CD14-positive monocyte (primary cell): ENCODE results near the gene PROB1. TPM values are rescaled to one million over a fixed set of nuclear protein-coding genes. Genes with fewer than 3 reads are reported as not detected.

Source experiments
- DNase-seq, 3 donors: peaks; one replicate each; pipeline ENCODE4 v3.0.0-alpha.2; 2011 to 2022
- H2AFZ ChIP-seq: 2 replicates; pipeline ENCODE4 v1.6.0; 2012; ENCODE audit warnings: mild to moderate bottlenecking, low read depth, low read length, inconsistent platforms; ENCODE audit not compliant: insufficient read depth, poor library complexity, severe bottlenecking
- H3K27ac ChIP-seq, 2 donors: 1 replicate in 1 of 2; 2 replicates in 1 of 2; pipeline ENCODE4 v1.5.1; 2012 to 2013; ENCODE audit warnings: low read length in 2 of 2, control low read depth in 1 of 2, inconsistent platforms in 1 of 2, low read depth in 1 of 2, mild to moderate bottlenecking in 1 of 2
- H3K27me3 ChIP-seq, 2 donors: one replicate each; pipeline versions ENCODE4 v1.6.0 to v1.6.1; 2011 to 2013; ENCODE audit warnings: low read length in 2 of 2; ENCODE audit not compliant: control insufficient read depth in 2 of 2, insufficient read depth in 2 of 2
- H3K36me3 ChIP-seq, 2 donors: replicated peaks in 1 of 2; 1 replicate in 1 of 2; 2 replicates in 1 of 2; pipeline versions ENCODE4 v1.5.1 to v1.6.1; 2012 to 2013; ENCODE audit warnings: low read length in 2 of 2, control low read depth in 1 of 2, inconsistent platforms in 1 of 2, mild to moderate bottlenecking in 1 of 2; ENCODE audit not compliant: insufficient read depth in 2 of 2, control insufficient read depth in 1 of 2
- H3K4me1 ChIP-seq, 2 donors: 1 replicate in 1 of 2; 2 replicates in 1 of 2; pipeline versions ENCODE4 v1.5.1 to v1.6.1; 2012 to 2013; ENCODE audit warnings: low read length in 2 of 2, control low read depth in 1 of 2, inconsistent platforms in 1 of 2, mild to moderate bottlenecking in 1 of 2, moderate library complexity in 1 of 2; ENCODE audit not compliant: insufficient read depth in 2 of 2, control insufficient read depth in 1 of 2
- H3K4me2 ChIP-seq: replicated peaks from 2 replicates; pipeline ENCODE3; 2012; ENCODE audit warnings: low read length, moderate library complexity, mild to moderate bottlenecking; ENCODE audit not compliant: poor library complexity, severe bottlenecking; ENCODE audit errors: extremely low read depth
- H3K4me3 ChIP-seq, 3 experiments: fragments of 200-600 bp in 1 of 3; sonication (generic) in 1 of 3; replicated peaks in 1 of 3; 1 replicate in 2 of 3; 2 replicates in 1 of 3; pipeline ENCODE4 v1.5.1; 2011 to 2013; ENCODE audit warnings: low read length in 3 of 3, mild to moderate bottlenecking in 3 of 3, control low read depth in 2 of 3, low read depth in 2 of 3, inconsistent platforms in 1 of 3, moderate library complexity in 1 of 3
- H3K79me2 ChIP-seq: 2 replicates; pipeline ENCODE4 v1.6.0; 2012; ENCODE audit warnings: mild to moderate bottlenecking, control low read depth, inconsistent platforms, low read length, moderate library complexity; ENCODE audit not compliant: insufficient read depth
- H3K9ac ChIP-seq: 2 replicates; pipeline ENCODE4 v1.6.0; 2017; ENCODE audit warnings: low read length, mild to moderate bottlenecking; ENCODE audit not compliant: insufficient read depth, poor library complexity, severe bottlenecking
- H3K9me3 ChIP-seq, 2 donors: replicated peaks in 1 of 2; 1 replicate in 1 of 2; 2 replicates in 1 of 2; pipeline versions ENCODE4 v1.5.1 to v1.6.1; 2012 to 2013; ENCODE audit warnings: low read length in 2 of 2, control low read depth in 1 of 2; ENCODE audit not compliant: control insufficient read depth in 1 of 2, insufficient read depth in 1 of 2
- H4K20me1 ChIP-seq: 2 replicates; pipeline ENCODE4 v1.6.0; 2012; ENCODE audit warnings: mild to moderate bottlenecking, low read length, control low read depth, moderate library complexity; ENCODE audit not compliant: insufficient read depth
- H3K27ac Mint-ChIP-seq, 7 donors: one replicate each; pipeline ENCODE4 v1.8.0; 2020; ENCODE audit warnings: mild to moderate bottlenecking in 7 of 7, mixed read lengths in 7 of 7, moderate library complexity in 6 of 7, inconsistent platforms in 2 of 7
- H3K27me3 Mint-ChIP-seq, 3 donors: one replicate each; pipeline ENCODE4 v1.8.0; 2021 to 2022; ENCODE audit warnings: low read depth in 3 of 3, mild to moderate bottlenecking in 3 of 3, mixed read lengths in 3 of 3, moderate library complexity in 3 of 3, inconsistent platforms in 1 of 3
- H3K36me3 Mint-ChIP-seq, 2 donors: one replicate each; pipeline ENCODE4 v1.8.0; 2020; ENCODE audit warnings: mixed read lengths in 2 of 2, inconsistent platforms in 1 of 2, mild to moderate bottlenecking in 1 of 2
- H3K4me1 Mint-ChIP-seq: one replicate; pipeline ENCODE4 v1.8.0; 2020; ENCODE audit warnings: mild to moderate bottlenecking, mixed read lengths
- H3K4me3 Mint-ChIP-seq, 2 donors: one replicate each; pipeline ENCODE4 v1.8.0; 2020; ENCODE audit warnings: mild to moderate bottlenecking in 2 of 2, mixed read lengths in 2 of 2, moderate library complexity in 1 of 2
- H3K9me3 Mint-ChIP-seq, 7 donors: one replicate each; pipeline ENCODE4 v1.8.0; 2020 to 2022; ENCODE audit warnings: mixed read lengths in 7 of 7, mild to moderate bottlenecking in 6 of 7, moderate library complexity in 6 of 7, inconsistent platforms in 2 of 7
- WGBS: methylation state at CpG from one replicate; pipeline ENCODE4 v1.1.5; 2013; ENCODE audit warnings: missing lambda C conversion rate; ENCODE audit not compliant: insufficient coverage; 5-methylcytosine and 5-hydroxymethylcytosine counted together
- intact Hi-C, 2 donors: fragments of 100-400 bp; cut with micrococcal nuclease; formaldehyde crosslinking; loops; one replicate each; pipeline versions ENCODE4 v1.15.0 to v1.15.1; 2023
- polyA plus RNA-seq, 3 donors: library from polyadenylated mRNA; depleted of rRNA in 1 of 3; unstranded in 2 of 3; stranded (reverse) in 1 of 3; fragments of 300-500 nt in 2 of 3; fragments of >200 nt in 1 of 3; fragmentation: Illumina TruSeq in 2 of 3; gene quantifications; 1 replicate in 2 of 3; 2 replicates in 1 of 3; pipeline ENCODE4 v1.2.3, GENCODE V29; 2012 to 2021
- TF ChIP-seq, protein P1 (sequence below): fragments of 200-600 bp; IDR thresholded peaks from one replicate; pipeline ENCODE4 v1.8.0; 2022; ENCODE audit warnings: antibody characterized with exemption, mild to moderate bottlenecking

The PROB1 gene
- polyA plus RNA-seq, 3 donors = 0.05 to 0.11 TPM; not detected in 1

DNA sequence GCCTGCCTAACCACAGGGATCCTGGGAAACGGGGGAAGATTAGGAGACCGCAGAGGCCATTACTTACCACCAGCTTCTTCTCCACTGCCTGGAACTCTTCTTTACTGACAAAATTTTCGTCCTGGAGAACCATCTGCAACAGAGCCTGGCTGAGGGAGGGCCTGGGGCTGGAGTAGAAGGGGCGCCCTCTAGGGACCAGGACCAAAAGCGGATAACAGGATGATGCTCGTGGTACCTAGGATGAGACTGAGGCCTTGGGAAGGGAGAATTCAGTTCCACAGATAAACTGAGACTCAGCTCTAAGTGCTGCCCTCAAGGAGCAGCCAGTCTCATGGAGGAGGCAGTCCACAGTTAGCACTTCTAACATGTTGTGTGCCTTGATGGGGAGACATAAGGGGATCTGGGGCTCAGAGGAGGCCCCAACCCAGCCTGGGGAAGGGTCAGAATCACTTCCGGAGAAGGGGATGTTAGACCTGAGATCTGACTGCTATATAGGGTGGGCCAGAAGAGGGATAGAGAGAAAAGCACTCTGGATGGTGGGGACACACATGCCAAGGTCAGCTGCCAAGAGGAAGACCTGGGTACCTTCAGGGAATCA is 7.8 kb upstream of the PROB1 start:
- H3K4me2 ChIP-seq = peak overlapping the region; percentile 84

DNA sequence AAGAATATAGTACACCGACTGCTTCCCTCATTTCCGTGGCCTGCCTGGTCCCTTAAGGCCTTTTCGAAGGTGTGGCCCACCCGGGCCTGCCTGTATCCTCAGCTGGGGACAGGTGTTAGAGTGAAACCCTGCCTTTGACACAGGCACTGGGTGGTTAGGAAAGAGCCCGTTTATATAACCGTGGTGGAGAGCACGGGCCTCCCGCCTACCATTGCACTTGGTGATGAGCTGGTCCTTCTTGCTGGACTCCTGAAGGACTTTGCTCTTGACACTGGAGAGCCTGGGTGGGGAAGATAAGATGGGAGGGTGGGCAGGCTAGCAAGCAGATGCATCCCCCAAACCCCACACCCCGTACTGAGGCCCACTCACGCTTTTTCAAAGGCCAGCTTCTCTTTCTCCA is 6.6 kb upstream of the PROB1 start:
- Histone ChIP-seq H3K9ac (no peak overlapping the region), H3K4me2 (no peak overlapping the region), H3K4me1 (peaks cover 12 to 15% of the 10 kb centered on the region in 2 donors), H2AFZ (no peak overlapping the region), H4K20me1 (no peaks in the 10 kb centered on the region), H3K27ac (no peak overlapping the region), H3K9me3 (no peaks in the 10 kb centered on the region), H3K36me3 (no peaks in the 10 kb centered on the region), H3K27me3 (no peaks in the 10 kb centered on the region), H3K4me3 (no peak overlapping the region), H3K79me2 (no peaks in the 10 kb centered on the region)
- WGBS = 100% methylated on average over 3 of the region's 10 CpGs
- TF ChIP-seq, protein P1, sequence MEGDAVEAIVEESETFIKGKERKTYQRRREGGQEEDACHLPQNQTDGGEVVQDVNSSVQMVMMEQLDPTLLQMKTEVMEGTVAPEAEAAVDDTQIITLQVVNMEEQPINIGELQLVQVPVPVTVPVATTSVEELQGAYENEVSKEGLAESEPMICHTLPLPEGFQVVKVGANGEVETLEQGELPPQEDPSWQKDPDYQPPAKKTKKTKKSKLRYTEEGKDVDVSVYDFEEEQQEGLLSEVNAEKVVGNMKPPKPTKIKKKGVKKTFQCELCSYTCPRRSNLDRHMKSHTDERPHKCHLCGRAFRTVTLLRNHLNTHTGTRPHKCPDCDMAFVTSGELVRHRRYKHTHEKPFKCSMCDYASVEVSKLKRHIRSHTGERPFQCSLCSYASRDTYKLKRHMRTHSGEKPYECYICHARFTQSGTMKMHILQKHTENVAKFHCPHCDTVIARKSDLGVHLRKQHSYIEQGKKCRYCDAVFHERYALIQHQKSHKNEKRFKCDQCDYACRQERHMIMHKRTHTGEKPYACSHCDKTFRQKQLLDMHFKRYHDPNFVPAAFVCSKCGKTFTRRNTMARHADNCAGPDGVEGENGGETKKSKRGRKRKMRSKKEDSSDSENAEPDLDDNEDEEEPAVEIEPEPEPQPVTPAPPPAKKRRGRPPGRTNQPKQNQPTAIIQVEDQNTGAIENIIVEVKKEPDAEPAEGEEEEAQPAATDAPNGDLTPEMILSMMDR = no peak
- Mint-ChIP-seq H3K27ac (peak overlapping the region in 1 of 7 donors; percentile 78), H3K36me3 (no peaks in the 10 kb centered on the region), H3K27me3 (peaks cover 0 to 2% (median 2%) of the 10 kb centered on the region in 3 donors), H3K9me3 (peaks cover 0 to 2% (median 0%) of the 10 kb centered on the region in 7 donors), H3K4me3 (no peak overlapping the region), H3K4me1 (peaks cover 28% of the 10 kb centered on the region)
- intact Hi-C loops = no loop called here
- DNase-seq = no peak

More for the DNA sequence above, 7.8 kb upstream of the PROB1 start:
- TF ChIP-seq, protein P1 = peak; percentile 47
- Mint-ChIP-seq H3K4me3 (peak overlapping the region; percentile 51 to 99), H3K27me3 (peaks cover 0 to 2% (median 0%) of the 10 kb centered on the region in 3 donors), H3K27ac (peak overlapping the region in 6 of 7 donors; percentile 74 to 100 (median 99)), H3K9me3 (peaks cover 0 to 2% (median 0%) of the 10 kb centered on the region in 7 donors), H3K36me3 (no peaks in the 10 kb centered on the region), H3K4me1 (peaks cover 24% of the 10 kb centered on the region)
- Histone ChIP-seq H3K27ac (no peak overlapping the region), H3K27me3 (no peaks in the 10 kb centered on the region), H4K20me1 (no peaks in the 10 kb centered on the region), H3K4me1 (peaks cover 12 to 15% of the 10 kb centered on the region in 2 donors), H2AFZ (no peak overlapping the region), H3K9ac (no peak overlapping the region), H3K36me3 (no peaks in the 10 kb centered on the region), H3K4me3 (peak overlapping the region in 1 of 3 experiments; percentile 84), H3K79me2 (no peaks in the 10 kb centered on the region), H3K9me3 (no peaks in the 10 kb centered on the region)
- WGBS = 65% methylated on average over 3 of the region's 7 CpGs
- intact Hi-C loops = no loop called here
- DNase-seq = peak in 2 of 3 donors; percentile 28 to 36
